Keratinocyte (primary cell): ENCODE measurements around the gene ZFYVE9. TPM values are rescaled to one million over a fixed set of nuclear protein-coding genes. Genes with fewer than 3 reads are reported as not detected.
A peak's percentile ranks its signal among the peaks of the same experiment; 100 is the strongest.
"Not testable (repeated sequence)": the region's sequence is repeated elsewhere in the genome, so short reads cannot be mapped to it uniquely, and the experiment has no call there.

ENCODE experiments used
- DNase-seq: peaks from one replicate; pipeline ENCODE4 v3.0.0-alpha.2; 2011; ENCODE audit warnings: low read depth, missing footprints, low spot score
- FAIRE-seq: peaks from 2 replicates; lab custom pipeline; 2011; peaks lifted over from hg19 to GRCh38; lab: Jason Lieb, UNC
- H2AFZ ChIP-seq: 2 replicates; pipeline ENCODE4 v1.6.0; 2012; ENCODE audit warnings: low read length, control low read depth, inconsistent platforms; ENCODE audit not compliant: control insufficient read depth
- H3K27ac ChIP-seq: 2 replicates; pipeline ENCODE4 v1.5.1; 2011; ENCODE audit warnings: low read length; ENCODE audit not compliant: control insufficient read depth, insufficient read depth
- H3K27me3 ChIP-seq: 3 replicates; pipeline ENCODE4 v1.6.0; 2011; ENCODE audit warnings: low read length; ENCODE audit not compliant: control insufficient read depth, insufficient read depth; ENCODE audit errors: extremely low read depth
- H3K36me3 ChIP-seq, 2 experiments: 2 replicates in 1 of 2; 3 replicates in 1 of 2; pipeline ENCODE4 v1.5.1; 2011; ENCODE audit warnings: low read length in 2 of 2, mild to moderate bottlenecking in 1 of 2; ENCODE audit not compliant: control insufficient read depth in 2 of 2, insufficient read depth in 2 of 2; ENCODE audit errors: extremely low read depth in 1 of 2
- H3K4me1 ChIP-seq: 3 replicates; pipeline ENCODE4 v1.5.1; 2011; ENCODE audit warnings: low read length; ENCODE audit not compliant: control insufficient read depth, insufficient read depth; ENCODE audit errors: extremely low read depth
- H3K4me2 ChIP-seq: 3 replicates; pipeline ENCODE4 v1.6.0; 2011; ENCODE audit warnings: low read depth, low read length; ENCODE audit not compliant: control insufficient read depth, insufficient read depth; ENCODE audit errors: extremely low read depth
- H3K4me3 ChIP-seq, 3 experiments: fragments of 200-600 bp in 1 of 3; sonication (generic) in 1 of 3; 2 replicates in 2 of 3; 3 replicates in 1 of 3; pipeline ENCODE4 v1.5.1; 2011 to 2016; ENCODE audit warnings: low read length in 3 of 3, mild to moderate bottlenecking in 3 of 3, control low read depth in 2 of 3, inconsistent platforms in 1 of 3, low read depth in 1 of 3, mixed read lengths in 1 of 3, mixed run types in 1 of 3, moderate library complexity in 1 of 3; ENCODE audit not compliant: control insufficient read depth in 2 of 3, insufficient read depth in 2 of 3; ENCODE audit errors: extremely low read depth in 1 of 3
- H3K79me2 ChIP-seq: 2 replicates; pipeline ENCODE4 v1.6.0; 2012; ENCODE audit warnings: low read length; ENCODE audit not compliant: control insufficient read depth, insufficient read depth
- H3K9ac ChIP-seq: 3 replicates; pipeline ENCODE4 v1.6.0; 2011; ENCODE audit warnings: low read length; ENCODE audit not compliant: control insufficient read depth, insufficient read depth; ENCODE audit errors: extremely low read depth
- H3K9me1 ChIP-seq: 3 replicates; pipeline ENCODE4 v1.6.0; 2011; ENCODE audit warnings: low read length; ENCODE audit not compliant: control insufficient read depth, insufficient read depth; ENCODE audit errors: extremely low read depth
- H3K9me3 ChIP-seq: 2 replicates; pipeline ENCODE4 v1.5.1; 2012; ENCODE audit warnings: low read depth, low read length; ENCODE audit not compliant: control insufficient read depth
- H4K20me1 ChIP-seq: 3 replicates; pipeline ENCODE4 v1.6.0; 2011; ENCODE audit warnings: low read length; ENCODE audit not compliant: control insufficient read depth, insufficient read depth; ENCODE audit errors: extremely low read depth
- CTCF ChIP-seq, 3 experiments: IDR thresholded peaks in 1 of 3; conservative IDR thresholded peaks in 1 of 3; optimal IDR thresholded peaks in 1 of 3; 2 replicates in 2 of 3; 3 replicates in 1 of 3; pipeline versions ENCODE3 to v1.5.1; 2011; ENCODE audit warnings: low read length in 3 of 3, mild to moderate bottlenecking in 3 of 3, moderate library complexity in 2 of 3, control low read depth in 1 of 3, inconsistent platforms in 1 of 3; ENCODE audit not compliant: insufficient read depth in 2 of 3; ENCODE audit errors: extremely low read depth in 1 of 3
- EZH2 ChIP-seq: IDR thresholded peaks from one replicate; pipeline ENCODE4 v1.6.1; 2012; ENCODE audit warnings: inconsistent platforms, mild to moderate bottlenecking, low read length, moderate library complexity
- dilution Hi-C: fragments of 300-500 bp; cut with MboI; formaldehyde crosslinking; loops from one replicate; pipeline ENCODE4 v1.7.0; 2020; ENCODE audit warnings: low sequenced_read_pairs; ENCODE audit not compliant: extremely low pct_ligation_motif_present
- polyA plus RNA-seq, 5 experiments: library from polyadenylated mRNA; depleted of rRNA in 3 of 5; stranded (reverse) in 3 of 5; stranded (forward) in 1 of 5; unstranded in 1 of 5; fragments of >200 nt; gene quantifications; 1 replicate in 1 of 5; 2 replicates in 3 of 5; 3 replicates in 1 of 5; pipeline versions ENCODE4 v1.2.1 to v1.2.3, GENCODE V29; 2011 to 2012; ENCODE audit warnings: missing spikeins in 2 of 5, low read depth in 1 of 5, low replicate concordance in 1 of 5

Gene ZFYVE9
- polyA plus RNA-seq, 1 donor (not counting 4 experiments of a cell fraction or from before 2014, with no cell fraction given): 27.7 TPM

- no peak overlapping the region for H3K4me2 ChIP-seq
- H3K9me1 ChIP-seq: no peaks in the 10 kb centered on the region
- no peak overlapping the region for H2AFZ ChIP-seq
- no peaks in the 10 kb centered on the region for H4K20me1 ChIP-seq
- peaks cover 26% of the 10 kb centered on the region for H3K79me2 ChIP-seq
- DNase-seq: no peak
- H3K4me1 ChIP-seq: peaks cover 17% of the 10 kb centered on the region
- FAIRE-seq: no peak
- no peaks in the 10 kb centered on the region for H3K9me3 ChIP-seq
- no peaks in the 10 kb centered on the region for H3K36me3 ChIP-seq
- no peak overlapping the region for H3K9ac ChIP-seq
- dilution Hi-C loops: no loop called here
- no peaks in the 10 kb centered on the region for H3K27me3 ChIP-seq
- no peak overlapping the region for H3K27ac ChIP-seq
- TF ChIP-seq EZH2: no peak
- no peak for TF ChIP-seq CTCF (optimal IDR thresholded peaks at IDR 0.05 in 1 of 3, IDR thresholded peaks at IDR 0.05 in 1 of 3, conservative IDR thresholded peaks at IDR 0.05 in 1 of 3; ENCODE audit: extremely low read depth in 1 of 3, insufficient read depth in 2 of 3, low read length in 3 of 3)
- no peak overlapping the region for H3K4me3 ChIP-seq
Measured at GRCh38 chr1:52204696-52205095, 62.8 kb downstream of the ZFYVE9 start.

- H3K27me3 ChIP-seq, FAIRE-seq, dilution Hi-C loops, H3K27ac ChIP-seq, DNase-seq, H3K9me1 ChIP-seq, H2AFZ ChIP-seq, H3K4me3 ChIP-seq, H3K9me3 ChIP-seq, H3K4me2 ChIP-seq, H4K20me1 ChIP-seq, H3K9ac ChIP-seq, H3K36me3 ChIP-seq: not testable (repeated sequence)
- Histone ChIP-seq H3K4me1 (peaks cover 32% of the 10 kb centered on the region), H3K79me2 (peaks cover 30% of the 10 kb centered on the region)
Measured at GRCh38 chr1:52206686-52207085, 64.8 kb downstream of the ZFYVE9 start.

- Histone ChIP-seq H2AFZ (peak overlapping the region; percentile 54), H3K9me1 (no peaks in the 10 kb centered on the region), H3K27me3 (no peaks in the 10 kb centered on the region), H3K4me2 (peak overlapping the region; percentile 90), H3K27ac (peak overlapping the region; percentile 98), H3K79me2 (peaks cover 37% of the 10 kb centered on the region), H4K20me1 (no peaks in the 10 kb centered on the region), H3K9me3 (no peaks in the 10 kb centered on the region), H3K9ac (peak overlapping the region; percentile 75), H3K4me3 (peak overlapping the region in 2 of 3 experiments; percentile 46 to 50), H3K36me3 (no peaks in the 10 kb centered on the region), H3K4me1 (peaks cover 32% of the 10 kb centered on the region)
- DNase-seq (peak; percentile 74), FAIRE-seq (peak; percentile 84)
- no peak for TF ChIP-seq EZH2
- dilution Hi-C loops: no loop called here
Measured at GRCh38 chr1:52209429-52209828, 67.5 kb downstream of the ZFYVE9 start.
